Measurements from ENCODE around the gene DNAL4.

GRCh38 chr22:38837414-38837928 lies 43.5 kb upstream of the DNAL4 start:
- TF ChIP-seq CTCF (IDR thresholded peaks at IDR 0.05): no peak
- no peak for TF ChIP-seq POLR2A (IDR thresholded peaks at IDR 0.05)
